Erythroblast (primary cell): ENCODE measurements around the gene FARP2.

Experiments
- GATA1 ChIP-seq: IDR thresholded peaks from 2 replicates; pipeline ENCODE4 v1.6.1; 2011; ENCODE audit warnings: low read depth, mild to moderate bottlenecking, control low read depth, low read length, moderate library complexity
- POLR2A ChIP-seq: IDR thresholded peaks from 2 replicates; pipeline ENCODE4 v1.6.1; 2011; ENCODE audit warnings: mild to moderate bottlenecking, low read length

DNA sequence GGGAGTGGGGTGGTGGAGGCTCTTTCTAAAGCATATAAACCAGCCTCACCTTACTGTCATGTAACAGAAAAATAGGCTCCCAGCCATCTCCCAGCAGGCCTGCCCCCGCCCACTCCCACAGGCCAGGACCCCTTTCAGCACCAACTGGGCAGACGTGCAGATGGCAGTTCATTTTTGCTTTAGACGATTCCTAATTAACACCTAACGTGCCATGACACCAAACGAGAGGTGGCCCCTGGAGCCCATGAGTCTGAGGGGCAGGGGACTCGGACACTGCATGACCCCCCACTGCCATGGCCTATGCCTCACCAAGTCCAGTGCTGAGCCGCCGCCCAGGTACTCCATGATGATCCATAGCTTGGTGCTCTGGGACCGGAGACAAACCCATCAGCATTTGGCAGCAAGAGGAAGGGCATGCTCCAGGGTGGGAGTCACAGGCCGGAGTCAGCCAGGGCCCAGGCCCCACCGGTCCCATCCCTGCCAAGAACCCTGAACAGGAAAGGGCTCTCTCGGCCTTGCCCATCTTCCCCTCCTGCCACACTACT is 144.4 kb downstream of the FARP2 start:
- no peak for TF ChIP-seq POLR2A
- no peak for TF ChIP-seq GATA1
